H9 (cell line): Measurements from ENCODE around the gene WDR53. TPM values are rescaled to one million over a fixed set of nuclear protein-coding genes. Genes with fewer than 3 reads are reported as not detected.

ENCODE experiments used
- DNase-seq: peaks from one replicate; pipeline ENCODE4 v3.0.0-alpha.2; 2017
- H2AFZ ChIP-seq: one replicate; pipeline ENCODE4 v1.6.1; 2013; ENCODE audit warnings: mild to moderate bottlenecking, low read length, control low read depth, moderate library complexity
- H2AK5ac ChIP-seq: 2 replicates; pipeline ENCODE4 v1.6.1; 2013; ENCODE audit warnings: low read length, control low read depth, mixed read lengths; ENCODE audit not compliant: insufficient read length
- H2BK120ac ChIP-seq: one replicate; pipeline ENCODE4 v1.6.1; 2013; ENCODE audit warnings: low read depth, mild to moderate bottlenecking, low read length, control low read depth, inconsistent platforms; ENCODE audit not compliant: poor library complexity, severe bottlenecking
- H2BK12ac ChIP-seq: 2 replicates; pipeline ENCODE4 v1.6.1; 2013; ENCODE audit warnings: low read length, control low read depth, mixed read lengths, low read depth; ENCODE audit not compliant: insufficient read length
- H2BK15ac ChIP-seq: 2 replicates; pipeline ENCODE4 v1.6.1; 2013; ENCODE audit warnings: low read depth, low read length, control low read depth
- H2BK20ac ChIP-seq: one replicate; pipeline ENCODE4 v1.6.1; 2013; ENCODE audit warnings: low read depth, mild to moderate bottlenecking, low read length, control low read depth, inconsistent platforms; ENCODE audit not compliant: poor library complexity, severe bottlenecking
- H2BK5ac ChIP-seq: 2 replicates; pipeline ENCODE4 v1.6.1; 2013; ENCODE audit warnings: low read length, control low read depth, mixed read lengths; ENCODE audit not compliant: insufficient read length
- H3K14ac ChIP-seq: 2 replicates; pipeline ENCODE4 v1.6.1; 2013; ENCODE audit warnings: low read length, control low read depth; ENCODE audit not compliant: insufficient read depth
- H3K18ac ChIP-seq: 2 replicates; pipeline ENCODE4 v1.6.1; 2013; ENCODE audit warnings: low read depth, mild to moderate bottlenecking, mixed read lengths, low read length, control low read depth; ENCODE audit not compliant: insufficient read length
- H3K23ac ChIP-seq: 2 replicates; pipeline ENCODE4 v1.6.1; 2013; ENCODE audit warnings: low read length, control low read depth, mixed read lengths, low read depth; ENCODE audit not compliant: insufficient read length
- H3K23me2 ChIP-seq: 2 replicates; pipeline ENCODE4 v1.6.1; 2013; ENCODE audit warnings: low read depth, mild to moderate bottlenecking, mixed read lengths, low read length, control low read depth; ENCODE audit not compliant: insufficient read length, poor library complexity, severe bottlenecking
- H3K27ac ChIP-seq: 2 replicates; pipeline ENCODE4 v1.5.1; 2013; ENCODE audit warnings: low read length, control low read depth, mixed read lengths, low read depth; ENCODE audit not compliant: insufficient read length
- H3K27me3 ChIP-seq: 2 replicates; pipeline ENCODE4 v1.6.1; 2013; ENCODE audit warnings: low read length, control low read depth, inconsistent platforms; ENCODE audit not compliant: insufficient read depth
- H3K4ac ChIP-seq: 2 replicates; pipeline ENCODE4 v1.6.1; 2013; ENCODE audit warnings: low read depth, mild to moderate bottlenecking, control low read depth, inconsistent platforms, low read length, moderate library complexity
- H3K4me1 ChIP-seq: 2 replicates; pipeline ENCODE4 v1.6.1; 2013; ENCODE audit warnings: low read length, control low read depth, inconsistent platforms; ENCODE audit not compliant: insufficient read depth
- H3K4me2 ChIP-seq: 2 replicates; pipeline ENCODE4 v1.6.1; 2013; ENCODE audit warnings: low read length, control low read depth, mixed read lengths; ENCODE audit not compliant: insufficient read length, insufficient read depth
- H3K56ac ChIP-seq: 2 replicates; pipeline ENCODE4 v1.6.1; 2013; ENCODE audit warnings: low read depth, mild to moderate bottlenecking, mixed read lengths, low read length, control low read depth; ENCODE audit not compliant: insufficient read length
- H3K79me1 ChIP-seq: 2 replicates; pipeline ENCODE4 v1.6.1; 2013; ENCODE audit warnings: low read depth, mild to moderate bottlenecking, moderate library complexity, low read length, control low read depth, inconsistent platforms; ENCODE audit not compliant: insufficient read depth, poor library complexity, severe bottlenecking
- H3K79me2 ChIP-seq: 2 replicates; pipeline ENCODE4 v1.6.1; 2013; ENCODE audit warnings: low read length, control low read depth, inconsistent platforms; ENCODE audit not compliant: insufficient read depth
- H3K9ac ChIP-seq: 2 replicates; pipeline ENCODE4 v1.6.1; 2013; ENCODE audit warnings: low read length, control low read depth, mixed read lengths; ENCODE audit not compliant: insufficient read length; ENCODE audit errors: extremely low read depth
- H3K9me3 ChIP-seq: one replicate; pipeline ENCODE4 v1.6.1; 2013; ENCODE audit warnings: low read depth, low read length, inconsistent platforms; ENCODE audit not compliant: control insufficient read depth
- H3T11ph ChIP-seq: one replicate; pipeline ENCODE4 v1.6.1; 2013; ENCODE audit warnings: mild to moderate bottlenecking, low read length, control low read depth, inconsistent platforms
- H4K20me1 ChIP-seq: one replicate; pipeline ENCODE4 v1.6.1; 2013; ENCODE audit not compliant: control insufficient read depth, insufficient read length, insufficient read depth
- H4K5ac ChIP-seq: 2 replicates; pipeline ENCODE4 v1.6.1; 2013; ENCODE audit warnings: low read depth, mild to moderate bottlenecking, mixed read lengths, low read length, control low read depth; ENCODE audit not compliant: insufficient read length
- H4K8ac ChIP-seq: replicated peaks from 2 replicates; pipeline ENCODE4 v1.6.1; 2013; ENCODE audit warnings: low read length, control low read depth, mixed read lengths, low read depth; ENCODE audit not compliant: insufficient read length
- H4K91ac ChIP-seq: 2 replicates; pipeline ENCODE4 v1.6.1; 2013; ENCODE audit warnings: low read depth, mild to moderate bottlenecking, moderate library complexity, mixed read lengths, low read length, control low read depth; ENCODE audit not compliant: insufficient read length
- H3K27ac Mint-ChIP-seq, 3 experiments: 2 replicates in 2 of 3; 3 replicates in 1 of 3; pipeline ENCODE4 v1.8.0; 2020 to 2021; ENCODE audit warnings: mixed read lengths in 3 of 3, mild to moderate bottlenecking in 1 of 3, moderate library complexity in 1 of 3
- H3K27me3 Mint-ChIP-seq: 2 replicates; pipeline ENCODE4 v1.8.0; 2021; ENCODE audit warnings: low read depth, mild to moderate bottlenecking, moderate library complexity, mixed read lengths
- H3K36me3 Mint-ChIP-seq, 3 experiments: 2 replicates in 2 of 3; 3 replicates in 1 of 3; pipeline ENCODE4 v1.8.0; 2020 to 2021; ENCODE audit warnings: low read depth in 3 of 3, mixed read lengths in 3 of 3; ENCODE audit not compliant: insufficient read depth in 1 of 3
- H3K4me1 Mint-ChIP-seq, 2 experiments: 2 replicates each; pipeline ENCODE4 v1.8.0; 2020; ENCODE audit warnings: mixed read lengths in 2 of 2
- H3K4me3 Mint-ChIP-seq, 2 experiments: 2 replicates in 1 of 2; 3 replicates in 1 of 2; pipeline ENCODE4 v1.8.0; 2020 to 2021; ENCODE audit warnings: mild to moderate bottlenecking in 2 of 2, mixed read lengths in 2 of 2, moderate library complexity in 1 of 2
- H3K9me3 Mint-ChIP-seq, 2 experiments: 2 replicates in 1 of 2; 3 replicates in 1 of 2; pipeline ENCODE4 v1.8.0; 2020; ENCODE audit warnings: mild to moderate bottlenecking in 2 of 2, mixed read lengths in 2 of 2, moderate library complexity in 1 of 2
- CTCF ChIP-seq: fragments of 200-600 bp; sonication (generic); conservative IDR thresholded peaks from 3 replicates; pipeline ENCODE4 v1.8.0; 2021; ENCODE audit warnings: antibody characterized with exemption, mild to moderate bottlenecking
- WGBS: extraction: QIAGEN DNeasy Blood & Tissue Kit; methylation state at CpG from one replicate; pipeline ENCODE4 v1.1.7; 2013; ENCODE audit warnings: missing lambda C conversion rate, low lambda C conversion rate, mixed read lengths; ENCODE audit not compliant: insufficient read length; ENCODE audit errors: extremely low coverage; 5-methylcytosine and 5-hydroxymethylcytosine counted together
- total RNA-seq: library from RNA; stranded (reverse); gene quantifications from 2 replicates; pipeline ENCODE4 v1.2.1, GENCODE V29; 2021

Gene WDR53
- total RNA-seq, 1 experiment from 2014 or later: 21.2 TPM

GRCh38 chr3:196590279-196590678, 21.9 kb upstream of the WDR53 start:
- Histone ChIP-seq H4K5ac (no peak overlapping the region), H4K20me1 (no peaks in the 10 kb centered on the region), H2BK5ac (no peak overlapping the region), H3K23me2 (no peaks in the 10 kb centered on the region), H3K56ac (no peak overlapping the region), H3K9me3 (no peaks in the 10 kb centered on the region), H3K14ac (no peak overlapping the region), H2AK5ac (no peak overlapping the region), H3K27ac (no peak overlapping the region), H4K8ac (no peak overlapping the region), H3K79me2 (no peaks in the 10 kb centered on the region), H3K27me3 (no peaks in the 10 kb centered on the region), H2BK20ac (no peak overlapping the region), H3K9ac (no peak overlapping the region), H2AFZ (no peak overlapping the region), H3K4ac (no peak overlapping the region), H3K4me1 (no peaks in the 10 kb centered on the region), H2BK15ac (no peak overlapping the region), H3K23ac (no peak overlapping the region), H2BK12ac (no peak overlapping the region), H2BK120ac (no peak overlapping the region), H3K79me1 (no peaks in the 10 kb centered on the region), H4K91ac (no peak overlapping the region), H3K4me2 (no peak overlapping the region), H3K18ac (no peak overlapping the region), H3T11ph (no peak overlapping the region)
- no peaks in the 10 kb centered on the region for H3K27me3 Mint-ChIP-seq
- H3K4me3 Mint-ChIP-seq: no peak overlapping the region
- H3K4me1 Mint-ChIP-seq: peaks cover 0 to 4% of the 10 kb centered on the region in 2 experiments; a peak in 1 of 4 replicates
- H3K36me3 Mint-ChIP-seq: peaks cover 0 to 12% (median 5%) of the 10 kb centered on the region in 3 experiments; a peak in 4 of 7 replicates
- no CpG with 5 or more reads among the region's 5 CpGs for WGBS
- no peak for TF ChIP-seq CTCF
- no peaks in the 10 kb centered on the region for H3K9me3 Mint-ChIP-seq
- no peak for DNase-seq
- no peak overlapping the region for H3K27ac Mint-ChIP-seq
